A673 (cell line): Measurements from ENCODE around the gene ITCH. TPM values are rescaled to one million over a fixed set of nuclear protein-coding genes. Genes with fewer than 3 reads are reported as not detected.

ENCODE experiments used
- BruUV-seq: library from RNA; stranded (reverse); fragments of 400-500 nt; replicated peaks from 2 replicates; lab custom pipeline; 2021; lab: Mats Ljungman, UMichigan
- CTCF ChIA-PET: fragments of 300-600 bp; sonication (Branson Sonifier 250); formaldehyde crosslinking; loops from one replicate; lab custom pipeline; 2022; ENCODE audit warnings: antibody characterized with exemption; lab: Charles Lee
- POLR2A ChIA-PET: fragments of 300-600 bp; sonication (Branson Sonifier 250); formaldehyde crosslinking; loops from one replicate; lab custom pipeline; 2022; ENCODE audit warnings: antibody characterized with exemption; ENCODE audit not compliant: low non-redundant PET; lab: Charles Lee
- DNase-seq: peaks from one replicate; pipeline ENCODE4 v3.0.0-alpha.2; 2015; ENCODE audit warnings: low spot score
- H3K27ac ChIP-seq: fragments of 200-600 bp; sonication (generic); 2 replicates; pipeline ENCODE4 v1.5.1; 2016; ENCODE audit warnings: mixed run types, low read depth, mild to moderate bottlenecking, mixed read lengths, antibody characterized with exemption, low read length; ENCODE audit not compliant: poor library complexity, severe bottlenecking
- H3K27me3 ChIP-seq: fragments of 200-600 bp; sonication (generic); replicated peaks from 2 replicates; pipeline ENCODE4 v1.6.1; 2017; ENCODE audit warnings: mixed run types, low read depth, mild to moderate bottlenecking, mixed read lengths, antibody characterized with exemption, low read length; ENCODE audit not compliant: insufficient read depth, poor library complexity
- H3K36me3 ChIP-seq: fragments of 200-600 bp; sonication (generic); 2 replicates; pipeline ENCODE4 v1.6.1; 2016; ENCODE audit warnings: mixed run types, mild to moderate bottlenecking, mixed read lengths, antibody characterized with exemption, low read length; ENCODE audit not compliant: insufficient read depth, poor library complexity, severe bottlenecking
- H3K4me1 ChIP-seq: fragments of 200-600 bp; sonication (generic); 2 replicates; pipeline ENCODE4 v1.6.1; 2017; ENCODE audit warnings: mixed run types, mild to moderate bottlenecking, mixed read lengths, antibody characterized with exemption, low read length; ENCODE audit not compliant: insufficient read depth, poor library complexity, severe bottlenecking
- H3K4me3 ChIP-seq: fragments of 200-600 bp; sonication (generic); 2 replicates; pipeline ENCODE4 v1.5.1; 2016; ENCODE audit warnings: low read depth, mixed run types, mild to moderate bottlenecking, mixed read lengths, low read length; ENCODE audit not compliant: poor library complexity, severe bottlenecking
- H3K9me3 ChIP-seq: fragments of 200-600 bp; sonication (generic); 2 replicates; pipeline ENCODE4 v1.6.1; 2016; ENCODE audit warnings: mixed run types, low read depth, mild to moderate bottlenecking, mixed read lengths, antibody characterized with exemption, low read length; ENCODE audit not compliant: poor library complexity, severe bottlenecking
- CTCF ChIP-seq: fragments of 300-800, 200-600 bp; sonication (generic); conservative IDR thresholded peaks from 2 replicates; pipeline ENCODE4 v1.5.1; 2017; ENCODE audit warnings: low read depth, mild to moderate bottlenecking, antibody characterized with exemption, low read length, moderate library complexity, mixed read lengths
- EZH2 ChIP-seq: fragments of 200-600 bp; sonication (generic); IDR thresholded peaks from 2 replicates; pipeline ENCODE4 v1.6.1; 2017; ENCODE audit warnings: borderline replicate concordance, low read depth, mild to moderate bottlenecking, mixed read lengths, antibody characterized with exemption, low read length; ENCODE audit not compliant: poor library complexity, severe bottlenecking
- intact Hi-C: fragments of 100-400 bp; cut with micrococcal nuclease; formaldehyde crosslinking; loops from one replicate; pipeline ENCODE4 v1.10.0; 2022; ENCODE audit not compliant: unreplicated experiment
- total RNA-seq: library from RNA; stranded (reverse); gene quantifications from 2 replicates; pipeline ENCODE4 v1.2.3, GENCODE V29; 2021

Gene ITCH
- total RNA-seq, 1 experiment from 2014 or later: 56.2 TPM

- ChIA-PET CTCF (no interaction called here), POLR2A (no interaction called here)
- H3K27me3 ChIP-seq: no peaks in the 10 kb centered on the region
- no peak for DNase-seq
- no peaks in the 10 kb centered on the region for H3K9me3 ChIP-seq
- no peaks in the 10 kb centered on the region for H3K4me1 ChIP-seq
- BruUV-seq: no TSS peak
- H3K27ac ChIP-seq: no peak overlapping the region
- no peak for TF ChIP-seq EZH2
- TF ChIP-seq CTCF: no peak
- intact Hi-C loops: no loop called here
- peaks cover 19% of the 10 kb centered on the region for H3K36me3 ChIP-seq
- H3K4me3 ChIP-seq: no peak overlapping the region
Measured at GRCh38 chr20:34542439-34542838, 179.4 kb downstream of the ITCH start.

- ChIA-PET POLR2A (no interaction called here), CTCF (no interaction called here)
- peaks cover 16% of the 10 kb centered on the region for H3K36me3 ChIP-seq
- intact Hi-C loops: no loop called here
- no peak overlapping the region for H3K4me3 ChIP-seq
- no peaks in the 10 kb centered on the region for H3K9me3 ChIP-seq
- no peak for DNase-seq
- no peaks in the 10 kb centered on the region for H3K4me1 ChIP-seq
- no TSS peak for BruUV-seq
- TF ChIP-seq EZH2: no peak
- TF ChIP-seq CTCF: no peak
- no peaks in the 10 kb centered on the region for H3K27me3 ChIP-seq
- H3K27ac ChIP-seq: no peak overlapping the region
Measured at GRCh38 chr20:34543463-34544056, 180.5 kb downstream of the ITCH start.

GRCh38 chr20:34544109-34544796 is 181.2 kb downstream of the ITCH start:
- POLR2A ChIA-PET: interaction anchor here (0.5 kb wide), 1 partner anchor 50 kb away, joined by 3 read pairs; no protein-coding TSS in a partner anchor
- no peak for TF ChIP-seq EZH2
- no peak for TF ChIP-seq CTCF

More at GRCh38 chr20:34544109-34544796, 181.2 kb downstream of the ITCH start:
- H3K4me3 ChIP-seq: no peak overlapping the region
- H3K27ac ChIP-seq: no peak overlapping the region
- intact Hi-C loops: no loop called here
- no peaks in the 10 kb centered on the region for H3K4me1 ChIP-seq
- no TSS peak for BruUV-seq
- DNase-seq: no peak
- no peaks in the 10 kb centered on the region for H3K9me3 ChIP-seq
- peaks cover 16% of the 10 kb centered on the region for H3K36me3 ChIP-seq
- no peaks in the 10 kb centered on the region for H3K27me3 ChIP-seq
- CTCF ChIA-PET: interaction anchor here (1.1 kb wide), 1 partner anchor 27 kb away, joined by 3 read pairs; no protein-coding TSS in a partner anchor
